Heart left ventricle (tissue), 16 donors: ENCODE results near the gene DNAJC8. TPM values are rescaled to one million over a fixed set of nuclear protein-coding genes. Genes with fewer than 3 reads are reported as not detected.

Experiments used
- ATAC-seq, 4 donors: fragments of 200-7000 bp; cut with Tn5 transposase; one replicate each; pipeline ENCODE4 v1.9.1; 2020 to 2022; ENCODE audit warnings: moderate library complexity in 4 of 4, mild to moderate bottlenecking in 3 of 4, moderate number of reproducible peaks in 1 of 4
- DNase-seq, 5 donors: peaks; one replicate each; pipeline ENCODE4 v3.0.0-alpha.2; 2020
- H3K27ac ChIP-seq, 12 donors: fragments of 200-600 bp; sonication (generic) in 4 of 12; one replicate each; pipeline versions ENCODE4 v1.5.0 to v1.8.0; 2016 to 2022; ENCODE audit warnings: mild to moderate bottlenecking in 2 of 12
- H3K27me3 ChIP-seq, 9 donors: fragments of 200-600 bp; sonication (generic) in 2 of 9; one replicate each; pipeline versions ENCODE4 v1.5.1 to v1.8.0; 2016 to 2022; ENCODE audit warnings: mild to moderate bottlenecking in 3 of 9
- H3K36me3 ChIP-seq, 9 donors: fragments of 200-600 bp; sonication (generic) in 2 of 9; one replicate each; pipeline versions ENCODE4 v1.5.0 to v1.8.0; 2018 to 2022; ENCODE audit warnings: mild to moderate bottlenecking in 2 of 9
- H3K4me1 ChIP-seq, 12 donors: fragments of 200-600 bp; sonication (generic) in 4 of 12; one replicate each; pipeline versions ENCODE4 v1.5.0 to v1.8.0; 2016 to 2022; ENCODE audit warnings: mild to moderate bottlenecking in 3 of 12
- H3K4me3 ChIP-seq, 12 donors: fragments of 200-600 bp; sonication (generic) in 4 of 12; one replicate each; pipeline versions ENCODE4 v1.5.0 to v1.8.0; 2017 to 2022; ENCODE audit warnings: mild to moderate bottlenecking in 9 of 12, moderate library complexity in 4 of 12
- H3K9me3 ChIP-seq, 12 donors: fragments of 200-600 bp; sonication (generic) in 4 of 12; one replicate each; pipeline versions ENCODE4 v1.5.0 to v1.8.0; 2016 to 2022; ENCODE audit warnings: mild to moderate bottlenecking in 1 of 12
- CTCF ChIP-seq, 12 donors: fragments of 200-600 bp; sonication (generic) in 4 of 12; IDR thresholded peaks; one replicate each; pipeline versions ENCODE4 v1.5.0 to v1.8.0; 2018 to 2022; ENCODE audit warnings: antibody characterized with exemption in 12 of 12, mild to moderate bottlenecking in 5 of 12
- POLR2A ChIP-seq, 2 donors: fragments of 450-650 bp; IDR thresholded peaks; one replicate each; pipeline ENCODE4 v1.6.1; 2017; ENCODE audit warnings: antibody characterized with exemption in 2 of 2, mild to moderate bottlenecking in 2 of 2, moderate library complexity in 2 of 2
- WGBS, 4 donors: extraction: QIAGEN DNeasy Blood & Tissue Kit in 2 of 4; methylation state at CpG; one replicate each; pipeline versions ENCODE4 v1.1.5 to v1.1.7; 2013 to 2018; 5-methylcytosine and 5-hydroxymethylcytosine counted together
- intact Hi-C, 10 donors: fragments of 100-400 bp; cut with DNase I; formaldehyde crosslinking; loops; one replicate each; pipeline versions ENCODE4 v1.11.1 to v1.14.2; 2022
- polyA plus RNA-seq, 2 donors: library from polyadenylated mRNA; stranded (reverse); fragments of 200-250 nt; gene quantifications; one replicate each; pipeline ENCODE4 v1.2.3, GENCODE V29; 2013
- total RNA-seq, 9 donors: library from RNA; depleted of rRNA in 2 of 9; stranded (reverse); fragments of >200 nt in 2 of 9; fragmentation: NEBNext Ultra II Directional in 3 of 9; extraction: Animal tissue kit (Norgen Biotek cat#: 25700) in 3 of 9; gene quantifications; one replicate each; pipeline versions ENCODE4 v1.1.0 to v1.2.4, GENCODE V29; 2016 to 2023
- donor health status: ischemic (EF 13 %, LVEDD 7.1; RV severe dilation, severe dysfunction).
- donor health status: healthy with polysubstance abuse.
- donor health status: DM: no; HTN: yes; CAD: no.
- donor health status: DM: no; HTN: no; CAD: no.
- donor health status: ischemic (EF 25% LVEDD 6.9; RV normal size, moderate dysfunction).
- donor health status: ischemic (EF 25% LVEDD 5.7; RV mildly dilated, moderate dysfunction).
- donor health status: healthy.
- donor health status: DM: yes; HTN: yes; CAD: no.
- donor health status: ischemic (EF 35%, LVEDD 5.7; RV mildly dilated, moderate dysfunction).
- donor health status: nonischemic (EF 11% LVEDD 7.7; RV severe dilation, severe dysfunction).
- donor health status: DM: yes; HTN: yes; CAD: no.
- donor health status: PGD.
- donor health status: ischemic (EF 29% LVEDD 5.4; RV normal size, mild dysfunction).
- donor health status: nonischemic (EF 23%, LVEDD 6.1; RV moderate dilation, normal function).

DNAJC8 gene
- total and polyA plus RNA-seq, 11 donors = 47.1 to 84.9 (median 58.4) TPM

GRCh38 chr1:28213315-28213714 lies 19.5 kb downstream of the DNAJC8 start:
- Histone ChIP-seq H3K27ac (no peak overlapping the region), H3K4me3 (no peak overlapping the region), H3K9me3 (no peaks in the 10 kb centered on the region), H3K4me1 (peaks cover 0 to 3% (median 0%) of the 10 kb centered on the region in 12 donors), H3K36me3 (peaks cover 0 to 81% (median 68%) of the 10 kb centered on the region in 9 donors), H3K27me3 (no peaks in the 10 kb centered on the region)
- TF ChIP-seq CTCF (IDR thresholded peaks at IDR 0.05) = no peak
- no peak for TF ChIP-seq POLR2A (IDR thresholded peaks at IDR 0.05)
- 60 to 90% (median 79%) methylated on average over 2 of the region's 2 CpGs for WGBS, 4 donors
- ATAC-seq (no peak), DNase-seq (no peak)
- intact Hi-C loops = no loop called here

GRCh38 chr1:28209700-28210099 lies 23.1 kb downstream of the DNAJC8 start:
- intact Hi-C loops = loop anchor here (1.0 to 10.0 kb wide), 10 partner anchors 117 to 355 kb away; no protein-coding TSS in a partner anchor
- no peaks in the 10 kb centered on the region for H3K27me3 ChIP-seq
- 25 to 51% (median 42%) methylated on average over 1 of the region's 1 CpG for WGBS, 4 donors
- no peak for DNase-seq
- H3K4me1 ChIP-seq = peaks cover 0 to 3% (median 0%) of the 10 kb centered on the region in 12 donors
- H3K36me3 ChIP-seq = peaks cover 0 to 96% (median 88%) of the 10 kb centered on the region in 9 donors
- no peaks in the 10 kb centered on the region for H3K9me3 ChIP-seq
- TF ChIP-seq CTCF (IDR thresholded peaks at IDR 0.05) (no peak), POLR2A (IDR thresholded peaks at IDR 0.05) (no peak)
- no peak for ATAC-seq
- H3K4me3 ChIP-seq = no peak overlapping the region
- no peak overlapping the region for H3K27ac ChIP-seq

- no peak for TF ChIP-seq POLR2A (IDR thresholded peaks at IDR 0.05)
- peak; percentile 53 to 79 (median 68) for TF ChIP-seq CTCF (IDR thresholded peaks at IDR 0.05)
- DNase-seq (peak in 4 of 5 donors; percentile 37 to 60 (median 49)), ATAC-seq (peak; percentile 78 to 83 (median 82))
- no peaks in the 10 kb centered on the region for H3K27me3 ChIP-seq
- peaks cover 0 to 96% (median 88%) of the 10 kb centered on the region in 9 donors for H3K36me3 ChIP-seq
- 37 to 47% (median 41%) methylated on average over 4 of the region's 4 CpGs for WGBS, 4 donors
- H3K27ac ChIP-seq = no peak overlapping the region
- H3K4me3 ChIP-seq = no peak overlapping the region
- H3K4me1 ChIP-seq = peaks cover 0 to 3% (median 0%) of the 10 kb centered on the region in 12 donors
- intact Hi-C loops = loop anchor here in 9 of 10 donors (1.0 to 10.0 kb wide), 10 partner anchors 117 to 354 kb away; no protein-coding TSS in a partner anchor
- no peaks in the 10 kb centered on the region for H3K9me3 ChIP-seq
Observed at GRCh38 chr1:28208818-28209441, 23.9 kb downstream of the DNAJC8 start.

GRCh38 chr1:28205243-28205642 lies 27.6 kb downstream of the DNAJC8 start:
- Histone ChIP-seq H3K4me1 (peaks cover 0 to 7% (median 0%) of the 10 kb centered on the region in 12 donors), H3K27ac (no peak overlapping the region), H3K36me3 (peaks cover 5 to 100% (median 95%) of the 10 kb centered on the region in 9 donors), H3K27me3 (no peaks in the 10 kb centered on the region), H3K9me3 (no peaks in the 10 kb centered on the region), H3K4me3 (no peak overlapping the region)
- no peak for TF ChIP-seq CTCF (IDR thresholded peaks at IDR 0.05)
- TF ChIP-seq POLR2A (IDR thresholded peaks at IDR 0.05) = no peak
- DNase-seq (no peak), ATAC-seq (no peak)
- intact Hi-C loops = loop anchor here in 7 of 10 donors (5.0 to 10.0 kb wide), 7 partner anchors 113 to 350 kb away; no protein-coding TSS in a partner anchor
- WGBS, 4 donors = 75 to 85% (median 84%) methylated on average over 4 of the region's 4 CpGs
